Subcutaneous adipose tissue (tissue), 4 donors: ENCODE results near the gene ZC3H11A. TPM values are rescaled to one million over a fixed set of nuclear protein-coding genes. Genes with fewer than 3 reads are reported as not detected.

Source experiments
- small RNA-seq: library from RNA; depleted of rRNA; stranded (forward); fragments of <200 nt; gene quantifications from one replicate; pipeline ENCODE3, GENCODE V24; 2016
- total RNA-seq, 4 donors: library from RNA; depleted of rRNA; stranded (reverse); fragments of >200 nt; gene quantifications; one replicate each; pipeline ENCODE4 v1.1.0, GENCODE V29; 2016
- TF ChIP-seq, protein P1 (sequence below): fragments of 450-650 bp; IDR thresholded peaks from one replicate; pipeline ENCODE4 v1.5.1; 2016; ENCODE audit warnings: low read depth, mild to moderate bottlenecking, control low read depth, antibody characterized with exemption, moderate library complexity

Gene ZC3H11A
- total RNA-seq, 4 donors from 2014 or later = 113 to 125 (median 121) TPM

GRCh38 chr1:203828503-203828902 is 33.1 kb downstream of the ZC3H11A start:
- TF ChIP-seq, protein P1, sequence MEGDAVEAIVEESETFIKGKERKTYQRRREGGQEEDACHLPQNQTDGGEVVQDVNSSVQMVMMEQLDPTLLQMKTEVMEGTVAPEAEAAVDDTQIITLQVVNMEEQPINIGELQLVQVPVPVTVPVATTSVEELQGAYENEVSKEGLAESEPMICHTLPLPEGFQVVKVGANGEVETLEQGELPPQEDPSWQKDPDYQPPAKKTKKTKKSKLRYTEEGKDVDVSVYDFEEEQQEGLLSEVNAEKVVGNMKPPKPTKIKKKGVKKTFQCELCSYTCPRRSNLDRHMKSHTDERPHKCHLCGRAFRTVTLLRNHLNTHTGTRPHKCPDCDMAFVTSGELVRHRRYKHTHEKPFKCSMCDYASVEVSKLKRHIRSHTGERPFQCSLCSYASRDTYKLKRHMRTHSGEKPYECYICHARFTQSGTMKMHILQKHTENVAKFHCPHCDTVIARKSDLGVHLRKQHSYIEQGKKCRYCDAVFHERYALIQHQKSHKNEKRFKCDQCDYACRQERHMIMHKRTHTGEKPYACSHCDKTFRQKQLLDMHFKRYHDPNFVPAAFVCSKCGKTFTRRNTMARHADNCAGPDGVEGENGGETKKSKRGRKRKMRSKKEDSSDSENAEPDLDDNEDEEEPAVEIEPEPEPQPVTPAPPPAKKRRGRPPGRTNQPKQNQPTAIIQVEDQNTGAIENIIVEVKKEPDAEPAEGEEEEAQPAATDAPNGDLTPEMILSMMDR = no peak

GRCh38 chr1:203835476-203835875 is 40.1 kb downstream of the ZC3H11A start:
- TF ChIP-seq, protein P1 = no peak

DNA sequence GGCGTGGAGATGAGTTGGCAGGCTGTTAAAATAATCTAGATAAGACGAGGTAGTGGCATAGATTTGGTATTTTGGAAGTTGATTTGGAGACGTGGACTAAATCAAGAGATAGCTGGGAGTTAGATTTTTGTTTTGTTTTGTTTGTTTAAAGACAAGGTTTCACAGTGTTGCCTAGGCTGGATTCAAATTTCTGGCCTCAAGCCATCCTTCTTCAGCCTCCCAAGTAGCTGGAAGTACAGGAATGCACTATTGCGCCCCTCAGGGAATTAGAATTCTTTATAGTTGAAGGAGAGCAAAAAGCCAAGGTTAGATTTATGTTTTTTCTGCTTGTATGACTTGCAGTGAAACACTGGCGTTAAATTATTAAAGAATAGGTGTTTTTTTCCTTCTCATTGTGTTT is 43.7 kb downstream of the ZC3H11A start:
- TF ChIP-seq, protein P1 = no peak

DNA sequence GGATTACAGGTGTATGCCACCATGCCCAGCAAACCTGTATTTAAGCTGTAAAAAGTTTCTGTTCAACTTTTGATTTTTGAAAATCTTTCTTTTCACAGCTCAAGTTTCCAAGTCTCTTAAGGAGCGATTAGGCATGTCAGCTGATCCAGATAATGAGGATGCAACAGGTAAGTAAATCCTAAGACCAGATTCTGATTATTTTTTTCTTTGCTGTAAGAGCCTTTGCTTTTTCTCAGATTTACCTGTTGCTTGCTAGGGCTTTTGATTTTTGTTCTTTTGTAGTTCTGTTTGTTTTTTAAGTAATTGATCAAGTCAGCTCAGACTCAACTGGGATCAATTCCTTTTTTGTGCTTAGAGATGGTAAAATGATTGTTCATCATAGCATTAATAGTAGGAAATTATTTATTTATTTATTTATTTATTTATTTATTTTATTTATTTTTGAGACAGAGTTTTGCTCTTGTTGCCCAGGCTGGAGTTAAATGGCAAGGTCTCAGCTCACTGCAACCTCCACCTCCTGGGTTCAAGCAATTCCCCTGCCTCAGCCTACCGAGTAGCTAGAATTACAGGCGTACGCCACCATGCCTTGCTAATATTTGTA is 44.9 kb downstream of the ZC3H11A start:
- TF ChIP-seq, protein P1 = no peak

GRCh38 chr1:203842559-203842876 is 47.1 kb downstream of the ZC3H11A start:
- TF ChIP-seq, protein P1 = no peak

DNA sequence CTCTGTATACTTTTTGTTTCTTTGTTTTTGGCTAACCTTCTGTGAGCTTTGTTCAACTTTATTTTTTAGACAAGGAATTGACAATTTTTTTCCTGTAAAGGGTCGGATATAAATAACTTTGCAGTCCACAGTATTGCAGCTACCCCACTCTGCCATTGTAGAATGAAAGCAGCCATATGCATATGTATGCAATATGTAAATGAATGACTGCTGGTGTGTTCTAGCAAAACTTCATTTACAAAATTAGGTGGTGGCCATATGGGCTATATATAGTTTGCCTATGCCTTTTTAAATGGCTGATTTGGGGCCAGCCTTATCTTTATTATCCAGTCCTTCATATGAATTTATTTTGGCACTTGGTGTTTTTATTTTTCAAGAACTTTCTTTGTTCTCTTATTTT is 48.0 kb downstream of the ZC3H11A start:
- TF ChIP-seq, protein P1 = no peak

Small RNA genes within 50 kb of the gene (small RNA-seq; reads per million reads assigned to genes)
- 3.4 reads per million, percentile 64 among the genes with 10 or more reads in this experiment for gene ZC3H11A

Other genes with a start within 250 kb of the ZC3H11A start
- 100 to 1,000 TPM in 3 of 4 donors, 10 to 100 TPM in 1; 98.3 to 164 (median 111) TPM for gene ATP2B4, start 168.8 kb upstream of the ZC3H11A start, total RNA-seq
- gene LAX1, start 30.4 kb upstream of the ZC3H11A start, total RNA-seq = 1 to 10 TPM in 3 of 4 donors, under 1 TPM in 1; 0.57 to 2.1 (median 1.3) TPM
- 10 to 100 TPM; 18.3 to 33.8 (median 20.2) TPM for gene ZBED6, start within 50 bp of the ZC3H11A start, total RNA-seq
- gene SNRPE, start 66.0 kb downstream of the ZC3H11A start, total RNA-seq = 100 to 1,000 TPM in 1 of 4 donors, 10 to 100 TPM in 3; 22.2 to 207 (median 45.7) TPM